ENCODE measurements around the gene EHF. TPM values are rescaled to one million over a fixed set of nuclear protein-coding genes. Genes with fewer than 3 reads are reported as not detected.

EHF gene
- total and polyA plus RNA-seq, 4 donors, result 0.11 to 7.5 (median 0.61) TPM

DNA sequence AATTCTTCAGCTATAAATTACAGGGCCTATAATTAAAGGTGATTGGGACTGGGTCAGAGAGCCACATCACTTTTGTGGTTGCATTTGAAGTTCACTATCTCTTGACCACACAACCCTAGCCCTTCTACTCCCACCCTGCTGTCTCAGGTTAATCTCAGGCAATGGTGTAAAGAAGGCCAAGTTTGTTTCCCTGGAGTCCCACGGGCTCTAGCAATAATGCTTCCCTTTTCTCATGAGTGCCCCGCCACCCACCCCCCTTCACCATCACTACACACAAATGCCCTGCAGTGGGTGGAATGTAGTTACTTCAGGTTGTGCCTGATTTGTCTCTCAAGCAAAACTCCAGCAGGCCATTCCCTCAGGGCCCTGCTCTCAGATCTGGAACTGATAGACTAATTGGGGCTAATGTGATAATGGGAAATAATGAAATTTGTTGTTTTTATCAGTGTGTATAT is 1.8 kb upstream of the EHF start:
- WGBS (ENCODE audit: insufficient coverage), result no CpG with 5 or more reads among the region's 2 CpGs
- no peaks in the 10 kb centered on the region for H3K36me3 ChIP-seq (ENCODE audit: control insufficient read depth, insufficient read depth, low read length)
- DNase-seq (ENCODE audit: low read depth in 4 of 6, low spot score in 6 of 6), result no peak
- H3K4me3 ChIP-seq (ENCODE audit: low read depth, low read length), result no peak overlapping the region
- no peaks in the 10 kb centered on the region for H3K4me1 ChIP-seq (ENCODE audit: control insufficient read depth, insufficient read depth, low read length)
- H3K27me3 ChIP-seq (ENCODE audit: control insufficient read depth, insufficient read depth, low read length), result no peaks in the 10 kb centered on the region
- no peak overlapping the region for H3K27ac ChIP-seq (ENCODE audit: low read depth, low read length)
- no peaks in the 10 kb centered on the region for H3K9me3 ChIP-seq (ENCODE audit: control insufficient read depth, insufficient read depth, low read length)

- H3K27ac ChIP-seq (ENCODE audit: low read depth, low read length), result no peak overlapping the region
- DNase-seq (ENCODE audit: low read depth in 4 of 6, low spot score in 6 of 6), result no peak
- 100% methylated on average over 1 of the region's 2 CpGs for WGBS (ENCODE audit: insufficient coverage)
Observed at GRCh38 chr11:34620202-34620601, 691 bp upstream of the EHF start.

DNA sequence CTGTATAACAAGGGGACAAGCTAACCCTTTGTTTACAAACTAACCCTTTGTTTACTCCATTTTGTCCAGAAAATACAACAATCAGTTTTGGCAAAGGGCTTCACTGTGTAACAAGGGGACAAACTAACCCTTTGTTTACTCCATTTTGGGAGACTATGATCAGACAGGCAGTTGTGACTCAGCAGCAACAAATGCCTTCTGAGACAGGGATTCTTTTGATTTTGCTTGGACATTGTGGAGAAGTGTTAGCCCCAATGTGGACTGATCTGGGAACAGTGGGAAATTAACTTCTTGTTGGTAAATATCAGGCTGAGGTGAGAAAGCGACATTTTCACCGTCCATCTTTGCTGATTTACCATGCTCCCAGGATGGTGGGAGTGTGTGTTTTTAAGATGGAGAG is 983 bp downstream of the EHF start:
- DNase-seq (ENCODE audit: low read depth in 4 of 6, low spot score in 6 of 6), result no peak
- H3K27ac ChIP-seq (ENCODE audit: low read depth, low read length), result no peak overlapping the region
- H3K36me3 ChIP-seq (ENCODE audit: control insufficient read depth, insufficient read depth, low read length), result no peaks in the 10 kb centered on the region
- no peaks in the 10 kb centered on the region for H3K27me3 ChIP-seq (ENCODE audit: control insufficient read depth, insufficient read depth, low read length)
- WGBS (ENCODE audit: insufficient coverage), result 95% methylated on average over 2 of the region's 2 CpGs
- no peaks in the 10 kb centered on the region for H3K4me1 ChIP-seq (ENCODE audit: control insufficient read depth, insufficient read depth, low read length)
- H3K4me3 ChIP-seq (ENCODE audit: low read depth, low read length), result no peak overlapping the region
- no peaks in the 10 kb centered on the region for H3K9me3 ChIP-seq (ENCODE audit: control insufficient read depth, insufficient read depth, low read length)

More at GRCh38 chr11:34620202-34620601, 691 bp upstream of the EHF start:
- Histone ChIP-seq H3K4me3 (ENCODE audit: low read depth, low read length) (no peak overlapping the region), H3K9me3 (ENCODE audit: control insufficient read depth, insufficient read depth, low read length) (no peaks in the 10 kb centered on the region), H3K4me1 (ENCODE audit: control insufficient read depth, insufficient read depth, low read length) (no peaks in the 10 kb centered on the region), H3K36me3 (ENCODE audit: control insufficient read depth, insufficient read depth, low read length) (no peaks in the 10 kb centered on the region), H3K27me3 (ENCODE audit: control insufficient read depth, insufficient read depth, low read length) (no peaks in the 10 kb centered on the region)

GRCh38 chr11:34623463-34623862 is 2.6 kb downstream of the EHF start:
- H3K27me3 ChIP-seq (ENCODE audit: control insufficient read depth, insufficient read depth, low read length), result no peaks in the 10 kb centered on the region
- no peak for DNase-seq (ENCODE audit: low read depth in 4 of 6, low spot score in 6 of 6)
- H3K9me3 ChIP-seq (ENCODE audit: control insufficient read depth, insufficient read depth, low read length), result no peaks in the 10 kb centered on the region
- WGBS (ENCODE audit: insufficient coverage), result 96% methylated on average over 5 of the region's 9 CpGs
- H3K4me3 ChIP-seq (ENCODE audit: low read depth, low read length), result no peak overlapping the region
- no peaks in the 10 kb centered on the region for H3K4me1 ChIP-seq (ENCODE audit: control insufficient read depth, insufficient read depth, low read length)
- H3K36me3 ChIP-seq (ENCODE audit: control insufficient read depth, insufficient read depth, low read length), result no peaks in the 10 kb centered on the region
- no peak overlapping the region for H3K27ac ChIP-seq (ENCODE audit: low read depth, low read length)

- Histone ChIP-seq H3K27ac (ENCODE audit: low read depth, low read length) (no peak overlapping the region), H3K9me3 (ENCODE audit: control insufficient read depth, insufficient read depth, low read length) (no peaks in the 10 kb centered on the region), H3K4me1 (ENCODE audit: control insufficient read depth, insufficient read depth, low read length) (no peaks in the 10 kb centered on the region), H3K36me3 (ENCODE audit: control insufficient read depth, insufficient read depth, low read length) (no peaks in the 10 kb centered on the region), H3K27me3 (ENCODE audit: control insufficient read depth, insufficient read depth, low read length) (no peaks in the 10 kb centered on the region), H3K4me3 (ENCODE audit: low read depth, low read length) (no peak overlapping the region)
- 97% methylated on average over 3 of the region's 10 CpGs for WGBS (ENCODE audit: insufficient coverage)
- no peak for DNase-seq (ENCODE audit: low read depth in 4 of 6, low spot score in 6 of 6)
Observed at GRCh38 chr11:34624069-34624468, 3.2 kb downstream of the EHF start.

- DNase-seq (ENCODE audit: low read depth in 4 of 6, low spot score in 6 of 6), result no peak
- 89% methylated on average over 4 of the region's 4 CpGs for WGBS (ENCODE audit: insufficient coverage)
- H3K27me3 ChIP-seq (ENCODE audit: control insufficient read depth, insufficient read depth, low read length), result no peaks in the 10 kb centered on the region
- no peak overlapping the region for H3K4me3 ChIP-seq (ENCODE audit: low read depth, low read length)
- no peak overlapping the region for H3K27ac ChIP-seq (ENCODE audit: low read depth, low read length)
- H3K9me3 ChIP-seq (ENCODE audit: control insufficient read depth, insufficient read depth, low read length), result no peaks in the 10 kb centered on the region
- no peaks in the 10 kb centered on the region for H3K36me3 ChIP-seq (ENCODE audit: control insufficient read depth, insufficient read depth, low read length)
- peaks cover under 1% of the 10 kb centered on the region for H3K4me1 ChIP-seq (ENCODE audit: control insufficient read depth, insufficient read depth, low read length)
Observed at GRCh38 chr11:34625576-34625975, 4.7 kb downstream of the EHF start.

DNA sequence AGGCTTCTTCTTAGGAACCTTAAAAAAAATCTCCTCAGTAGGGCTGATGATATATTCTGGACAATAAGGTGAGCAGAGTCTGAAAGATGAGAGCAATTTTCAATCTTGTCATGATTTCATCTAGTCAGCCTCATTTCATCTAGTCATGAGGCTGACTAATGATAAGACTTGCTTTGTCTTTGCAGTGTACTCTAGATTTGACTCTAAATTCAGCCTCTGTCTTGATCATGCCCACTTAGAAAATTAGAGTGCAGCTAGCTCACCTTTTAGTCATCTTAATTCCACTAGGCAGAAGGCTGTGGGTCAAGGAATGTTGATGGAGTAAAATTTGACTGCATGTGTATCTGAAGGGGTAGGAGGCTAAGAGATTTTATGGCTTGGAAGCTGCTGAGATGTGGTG is 5.5 kb downstream of the EHF start:
- Histone ChIP-seq H3K9me3 (ENCODE audit: control insufficient read depth, insufficient read depth, low read length) (no peaks in the 10 kb centered on the region), H3K27me3 (ENCODE audit: control insufficient read depth, insufficient read depth, low read length) (no peaks in the 10 kb centered on the region), H3K4me3 (ENCODE audit: low read depth, low read length) (no peak overlapping the region), H3K36me3 (ENCODE audit: control insufficient read depth, insufficient read depth, low read length) (no peaks in the 10 kb centered on the region), H3K4me1 (ENCODE audit: control insufficient read depth, insufficient read depth, low read length) (peaks cover 9% of the 10 kb centered on the region), H3K27ac (ENCODE audit: low read depth, low read length) (no peak overlapping the region)
- no peak for DNase-seq (ENCODE audit: low read depth in 4 of 6, low spot score in 6 of 6)

DNA sequence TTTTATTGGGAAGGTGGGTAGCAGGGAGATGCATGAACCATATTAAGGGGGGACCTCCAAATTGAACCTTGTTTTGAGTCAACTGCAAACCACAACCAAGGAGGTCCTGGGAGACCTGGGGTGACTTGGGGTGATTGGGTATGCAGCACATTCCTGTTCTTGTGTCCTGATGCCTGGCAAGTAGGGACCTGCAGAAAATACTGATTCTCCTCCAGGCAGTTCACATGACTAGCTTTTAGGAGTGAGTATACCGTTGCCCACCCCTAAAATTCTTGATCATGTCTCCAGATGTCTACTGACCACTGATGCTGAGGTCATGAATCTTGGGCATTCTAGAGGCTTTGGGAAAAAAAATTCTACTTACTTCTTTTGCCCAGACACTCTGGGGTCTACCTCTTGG is 6.3 kb downstream of the EHF start:
- 100% methylated on average over 1 of the region's 1 CpG for WGBS (ENCODE audit: insufficient coverage)
- DNase-seq (ENCODE audit: low read depth in 4 of 6, low spot score in 6 of 6), result no peak
- H3K4me1 ChIP-seq (ENCODE audit: control insufficient read depth, insufficient read depth, low read length), result peaks cover 15% of the 10 kb centered on the region
- no peaks in the 10 kb centered on the region for H3K9me3 ChIP-seq (ENCODE audit: control insufficient read depth, insufficient read depth, low read length)
- no peak overlapping the region for H3K4me3 ChIP-seq (ENCODE audit: low read depth, low read length)
- no peaks in the 10 kb centered on the region for H3K27me3 ChIP-seq (ENCODE audit: control insufficient read depth, insufficient read depth, low read length)
- H3K36me3 ChIP-seq (ENCODE audit: control insufficient read depth, insufficient read depth, low read length), result no peaks in the 10 kb centered on the region
- no peak overlapping the region for H3K27ac ChIP-seq (ENCODE audit: low read depth, low read length)

- Histone ChIP-seq H3K4me3 (ENCODE audit: low read depth, low read length) (no peak overlapping the region), H3K27ac (ENCODE audit: low read depth, low read length) (peak overlapping the region; percentile 22), H3K4me1 (ENCODE audit: control insufficient read depth, insufficient read depth, low read length) (peaks cover 15% of the 10 kb centered on the region), H3K36me3 (ENCODE audit: control insufficient read depth, insufficient read depth, low read length) (no peaks in the 10 kb centered on the region), H3K9me3 (ENCODE audit: control insufficient read depth, insufficient read depth, low read length) (no peaks in the 10 kb centered on the region), H3K27me3 (ENCODE audit: control insufficient read depth, insufficient read depth, low read length) (no peaks in the 10 kb centered on the region)
- DNase-seq (ENCODE audit: low read depth in 4 of 6, low spot score in 6 of 6), result no peak
Observed at GRCh38 chr11:34629711-34630110, 8.8 kb downstream of the EHF start.

GRCh38 chr11:34630544-34630943 is 9.7 kb downstream of the EHF start:
- peaks cover 19% of the 10 kb centered on the region for H3K4me1 ChIP-seq (ENCODE audit: control insufficient read depth, insufficient read depth, low read length)
- no peaks in the 10 kb centered on the region for H3K27me3 ChIP-seq (ENCODE audit: control insufficient read depth, insufficient read depth, low read length)
- WGBS (ENCODE audit: insufficient coverage), result 100% methylated on average over 1 of the region's 7 CpGs
- peak overlapping the region; percentile 44 for H3K27ac ChIP-seq (ENCODE audit: low read depth, low read length)
- peak in 1 of 6 donors; percentile 37 for DNase-seq (ENCODE audit: low read depth in 4 of 6, low spot score in 6 of 6)
- no peaks in the 10 kb centered on the region for H3K9me3 ChIP-seq (ENCODE audit: control insufficient read depth, insufficient read depth, low read length)
- H3K36me3 ChIP-seq (ENCODE audit: control insufficient read depth, insufficient read depth, low read length), result no peaks in the 10 kb centered on the region
- no peak overlapping the region for H3K4me3 ChIP-seq (ENCODE audit: low read depth, low read length)
